CD4-positive, alpha-beta T cell treated with Interferon gamma for 1 hour (primary cell): Measurements from ENCODE around the gene LCOR.
"Not testable (repeated sequence)": the region's sequence is repeated elsewhere in the genome, so short reads cannot be mapped to it uniquely, and the experiment has no call there.

Experiments used
- DNase-seq: peaks from one replicate; pipeline ENCODE4 v3.0.0-alpha.2; 2020

LCOR gene

GRCh38 chr10:97016728-97017473 lies 184.8 kb downstream of the LCOR start:
- no peak for DNase-seq

- no peak for DNase-seq
These were observed 185.4 kb downstream of the LCOR start for GRCh38 chr10:97017474-97017903.

- no peak for DNase-seq
These were observed 186.4 kb downstream of the LCOR start for GRCh38 chr10:97018251-97019212.

GRCh38 chr10:97019213-97019844 lies 187.2 kb downstream of the LCOR start:
- no peak for DNase-seq

GRCh38 chr10:97020452-97021400 lies 188.6 kb downstream of the LCOR start:
- no peak for DNase-seq

GRCh38 chr10:97022616-97023015 lies 190.5 kb downstream of the LCOR start:
- no peak for DNase-seq

GRCh38 chr10:97023401-97024167 lies 191.5 kb downstream of the LCOR start:
- no peak for DNase-seq

GRCh38 chr10:97024168-97025073 lies 192.3 kb downstream of the LCOR start:
- no peak for DNase-seq

GRCh38 chr10:97025613-97026242 lies 193.6 kb downstream of the LCOR start:
- peak; percentile 27 for DNase-seq

- no peak for DNase-seq
These were observed 196.2 kb downstream of the LCOR start for GRCh38 chr10:97028126-97028831.

- no peak for DNase-seq
These were observed 196.7 kb downstream of the LCOR start for GRCh38 chr10:97028832-97029178.

- no peak for DNase-seq
These were observed 197.2 kb downstream of the LCOR start for GRCh38 chr10:97029271-97029670.

GRCh38 chr10:97030894-97031293 lies 198.8 kb downstream of the LCOR start:
- DNase-seq, result no peak

GRCh38 chr10:97031459-97031858 lies 199.4 kb downstream of the LCOR start:
- DNase-seq, result no peak

GRCh38 chr10:97032624-97033023 lies 200.5 kb downstream of the LCOR start:
- DNase-seq, result no peak

GRCh38 chr10:97033841-97034240 lies 201.7 kb downstream of the LCOR start:
- not testable (repeated sequence) for DNase-seq

GRCh38 chr10:97034301-97034700 lies 202.2 kb downstream of the LCOR start:
- DNase-seq, result no peak

- no peak for DNase-seq
These were observed 203.1 kb downstream of the LCOR start for GRCh38 chr10:97034958-97035769.
